SK-MEL-5 (cell line): ENCODE measurements around the gene ROR1. TPM values are rescaled to one million over a fixed set of nuclear protein-coding genes. Genes with fewer than 3 reads are reported as not detected.

Experiments used
- DNase-seq: peaks from one replicate; pipeline ENCODE4 v3.0.0-alpha.2; 2016; ENCODE audit warnings: low read depth, low spot score
- in situ Hi-C: cut with HindIII; loops from 2 replicates; pipeline ENCODE4 v1.10.0; 2016; ENCODE audit warnings: low sequenced_read_pairs, high pct_unique_total_duplicates, low pct_unique_long_range_greater_than_20kb
- total RNA-seq: library from RNA; depleted of rRNA; stranded (reverse); fragments of >200 nt; shearing (Covaris generic); gene quantifications from 2 replicates; pipeline ENCODE4 v1.2.3, GENCODE V29; 2014

The ROR1 gene
- total RNA-seq, 1 experiment from 2014 or later, result 2.8 TPM

DNA sequence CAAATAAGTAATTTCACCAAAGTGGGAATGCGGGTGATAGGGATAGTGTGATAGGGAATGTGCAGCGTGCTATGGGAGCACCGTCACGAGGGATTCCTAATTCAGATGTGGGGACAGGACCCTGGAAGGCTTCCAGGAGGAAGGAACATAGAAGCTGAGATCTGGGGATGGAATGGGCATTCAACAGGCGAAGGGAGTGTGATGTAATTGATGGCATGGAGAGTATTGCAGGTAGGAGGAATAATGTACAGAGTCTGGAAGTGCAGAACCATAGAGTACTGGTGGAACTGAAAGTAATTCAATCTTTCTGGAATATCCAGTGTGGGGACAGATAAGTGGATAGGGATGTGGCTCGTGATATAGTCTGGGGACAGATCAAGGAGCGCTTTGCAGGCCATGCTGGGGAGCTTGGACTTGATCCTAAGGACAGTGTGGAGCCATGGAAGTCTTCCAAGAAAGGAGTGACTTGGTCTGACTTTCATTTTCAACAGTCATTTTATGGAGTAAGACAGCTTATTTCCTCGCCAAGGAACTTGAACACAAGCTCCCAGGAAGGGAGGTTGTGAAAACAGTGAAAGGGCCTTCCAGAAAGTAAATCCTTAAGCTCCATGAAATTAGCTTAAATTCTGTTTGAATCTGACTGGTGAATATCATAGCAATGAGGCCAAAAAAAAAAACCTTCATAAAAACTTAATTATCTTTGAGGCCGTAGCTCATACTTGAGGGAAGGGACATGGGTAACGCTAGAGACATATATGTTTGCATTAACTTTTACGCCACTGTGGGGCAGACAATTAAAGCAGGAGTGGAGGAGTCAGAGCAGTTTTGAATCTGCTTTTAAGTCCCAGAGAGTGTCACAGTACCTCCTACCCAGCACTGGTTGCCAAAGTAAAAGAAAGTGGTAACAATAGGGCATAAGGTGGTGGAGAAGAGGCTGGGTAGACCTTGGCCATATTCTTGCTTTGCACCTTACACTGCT lies 55.8 kb downstream of the ROR1 start:
- no peak for DNase-seq
- in situ Hi-C loops, result no loop called here

DNA sequence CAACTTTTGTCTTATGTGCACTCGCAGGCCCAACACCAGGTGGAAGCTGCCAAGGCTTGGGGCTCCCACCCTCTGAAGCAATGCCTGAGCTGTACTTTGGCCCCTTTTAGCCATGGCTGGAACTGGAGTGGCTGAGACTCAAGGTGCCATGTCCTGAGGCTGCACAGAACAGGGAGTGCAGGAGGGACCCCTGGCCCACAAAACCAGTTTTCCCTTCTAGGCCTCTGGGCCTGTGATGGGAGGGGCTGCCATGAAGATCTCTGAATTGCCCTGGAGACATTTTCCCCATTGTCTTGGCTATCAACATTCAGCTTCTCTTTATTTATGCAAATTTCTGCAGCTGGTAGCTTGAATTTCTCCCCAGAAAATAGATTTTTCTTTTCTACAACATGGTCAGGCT lies 57.6 kb downstream of the ROR1 start:
- DNase-seq, result no peak
- in situ Hi-C loops, result no loop called here

DNA sequence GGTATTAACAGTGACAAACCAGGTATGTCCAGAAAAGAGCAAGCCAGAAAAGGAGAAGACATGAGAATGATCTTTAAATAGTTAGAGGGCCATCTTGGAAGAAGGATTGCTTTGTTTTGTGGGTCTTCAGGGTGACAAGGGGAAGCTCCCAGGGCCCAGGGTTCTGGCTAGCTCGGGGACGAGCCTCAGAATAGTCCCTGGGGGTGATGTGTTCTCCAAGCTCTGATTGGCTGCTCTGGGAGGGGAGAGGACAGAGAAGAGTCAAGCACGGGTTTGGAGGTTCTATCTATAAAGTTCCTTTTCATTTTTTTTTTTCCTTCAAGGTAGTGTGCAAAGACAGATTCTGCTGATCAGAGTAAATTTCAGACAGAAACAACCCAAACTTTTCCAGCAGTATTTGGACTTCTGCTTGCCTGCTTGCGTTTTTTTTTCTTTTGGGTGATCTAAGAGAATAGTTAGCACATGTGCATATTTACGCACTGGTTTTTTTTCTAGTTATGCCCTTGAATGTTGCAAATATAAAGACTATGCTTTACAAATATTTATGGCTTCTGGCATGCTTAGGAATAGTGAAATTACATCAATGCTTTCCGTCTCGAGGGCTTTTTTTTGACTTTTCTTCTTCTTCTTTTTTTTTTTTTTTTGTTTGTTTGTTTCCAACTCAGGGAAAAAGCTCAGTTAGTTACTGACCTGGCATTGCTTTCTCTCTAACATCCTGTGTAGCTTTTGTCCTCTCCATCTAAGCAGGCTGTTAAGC lies 59.7 kb downstream of the ROR1 start:
- DNase-seq, result no peak
- in situ Hi-C loops, result no loop called here

DNA sequence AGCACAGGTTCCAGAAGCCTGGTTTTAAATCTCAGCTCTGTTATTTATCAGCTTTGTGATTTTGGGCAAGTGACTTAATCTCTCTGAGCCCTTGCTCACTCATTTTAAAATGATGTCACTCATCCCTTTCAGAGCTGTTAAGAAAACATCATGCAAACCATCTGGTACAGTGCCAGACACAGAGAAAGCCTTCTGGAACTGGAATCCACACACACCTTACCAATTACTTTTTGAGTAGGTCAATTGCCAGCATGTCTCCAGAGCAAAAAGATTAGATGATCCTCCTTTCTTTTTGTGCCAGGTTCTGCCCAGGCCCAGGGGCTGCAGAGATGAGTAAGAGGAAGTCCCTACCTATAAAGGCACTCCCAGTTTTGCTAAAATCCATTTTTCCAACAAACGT lies 61.3 kb downstream of the ROR1 start:
- no peak for DNase-seq
- in situ Hi-C loops, result no loop called here

DNA sequence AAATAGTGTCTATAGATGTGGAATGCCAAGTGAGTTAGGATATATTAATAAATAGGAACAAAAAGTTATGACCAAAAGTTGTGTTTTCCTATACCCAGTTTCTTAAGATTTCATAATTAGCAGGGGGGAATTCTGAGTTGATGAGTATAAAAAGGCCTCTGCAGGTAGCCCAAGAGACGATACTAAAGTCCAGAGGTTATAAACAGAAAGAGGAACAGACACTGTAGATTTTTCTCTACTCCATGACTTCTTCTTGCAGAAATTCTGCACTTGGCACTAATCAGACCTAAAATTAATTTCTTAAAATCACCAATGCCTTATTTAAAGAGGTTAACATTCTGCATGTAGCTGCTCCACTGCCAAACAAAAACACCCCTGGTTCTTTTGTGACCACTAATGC lies 62.6 kb downstream of the ROR1 start:
- no peak for DNase-seq
- in situ Hi-C loops, result no loop called here

DNA sequence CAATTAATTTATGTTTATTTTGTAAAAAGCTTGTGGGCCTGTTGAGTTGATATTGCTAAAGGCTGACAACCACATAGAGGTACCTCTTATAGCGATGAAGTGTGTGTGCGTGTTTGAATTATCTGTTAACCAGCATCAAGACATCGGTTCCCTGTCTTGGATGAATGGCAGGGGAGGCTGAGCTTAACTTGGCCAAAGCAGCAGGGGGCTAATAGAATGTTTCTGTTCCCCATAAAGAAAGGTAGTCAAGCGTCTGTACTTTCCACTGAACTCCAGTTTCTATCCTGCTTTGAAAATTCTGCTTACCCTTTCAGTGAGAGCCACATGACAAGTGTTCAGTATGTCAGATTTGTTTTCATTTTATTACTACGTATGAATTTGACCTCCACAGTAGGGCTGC lies 63.0 kb downstream of the ROR1 start:
- in situ Hi-C loops, result no loop called here
- no peak for DNase-seq

DNA sequence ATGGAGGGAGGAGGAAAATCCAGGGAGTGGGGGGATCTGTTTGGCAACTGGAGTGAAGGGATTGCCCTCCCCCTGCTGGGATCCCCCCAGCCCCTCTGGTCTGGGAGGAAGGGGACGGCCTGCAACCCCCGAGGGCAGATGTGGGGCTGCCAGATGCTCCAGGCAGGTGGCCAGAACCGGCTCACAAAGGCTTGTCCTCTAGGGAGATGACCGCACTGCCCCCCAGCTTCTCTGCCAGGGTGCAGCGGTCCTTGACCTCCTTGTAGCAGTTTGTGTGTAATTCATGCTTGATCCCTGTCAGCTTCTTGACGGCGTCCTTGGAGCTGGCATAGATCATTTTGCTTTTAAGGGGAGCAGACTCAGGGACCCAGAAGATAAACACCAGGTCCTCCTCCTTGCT lies 69.2 kb downstream of the ROR1 start:
- DNase-seq, result no peak
- in situ Hi-C loops, result no loop called here

DNA sequence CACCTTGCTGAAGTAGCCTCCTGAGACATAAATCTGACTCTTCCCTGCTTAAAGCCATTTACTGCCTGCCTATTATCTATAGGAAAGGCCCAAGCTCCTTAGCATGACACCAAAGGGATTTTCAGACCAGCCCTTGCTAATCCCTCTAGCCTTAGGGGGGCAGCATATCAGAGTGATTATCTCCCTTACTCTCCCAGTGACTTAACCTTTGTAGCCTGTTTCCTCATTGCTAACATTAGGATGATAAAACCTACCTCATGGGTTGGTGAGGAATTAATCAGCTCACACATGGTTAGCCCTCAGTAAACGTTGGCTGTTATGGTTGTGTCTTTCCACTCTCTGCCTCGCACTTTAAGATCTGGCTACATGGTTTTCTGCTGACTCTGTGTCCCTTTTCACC lies 70.1 kb downstream of the ROR1 start:
- peak; percentile 17 for DNase-seq
- in situ Hi-C loops, result no loop called here

DNA sequence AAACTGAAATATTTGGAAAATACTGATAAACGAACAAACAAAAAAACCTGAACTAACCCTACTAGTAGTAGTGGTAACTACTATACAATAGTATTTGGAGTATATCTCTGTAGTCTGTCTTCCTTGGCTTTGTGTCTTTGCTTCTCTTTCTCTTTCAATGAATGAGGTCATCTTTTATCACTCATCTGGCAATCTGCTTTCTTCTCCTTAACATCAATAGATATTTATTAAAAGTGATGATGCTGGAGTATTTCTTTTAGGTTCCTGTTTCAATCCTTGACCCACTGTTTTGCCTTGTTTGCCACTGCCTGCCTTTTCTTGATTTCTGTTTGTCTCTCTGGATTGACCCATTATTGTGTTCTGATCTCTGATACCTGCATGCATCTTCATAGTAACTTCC lies 71.5 kb downstream of the ROR1 start:
- in situ Hi-C loops, result no loop called here
- DNase-seq, result no peak

DNA sequence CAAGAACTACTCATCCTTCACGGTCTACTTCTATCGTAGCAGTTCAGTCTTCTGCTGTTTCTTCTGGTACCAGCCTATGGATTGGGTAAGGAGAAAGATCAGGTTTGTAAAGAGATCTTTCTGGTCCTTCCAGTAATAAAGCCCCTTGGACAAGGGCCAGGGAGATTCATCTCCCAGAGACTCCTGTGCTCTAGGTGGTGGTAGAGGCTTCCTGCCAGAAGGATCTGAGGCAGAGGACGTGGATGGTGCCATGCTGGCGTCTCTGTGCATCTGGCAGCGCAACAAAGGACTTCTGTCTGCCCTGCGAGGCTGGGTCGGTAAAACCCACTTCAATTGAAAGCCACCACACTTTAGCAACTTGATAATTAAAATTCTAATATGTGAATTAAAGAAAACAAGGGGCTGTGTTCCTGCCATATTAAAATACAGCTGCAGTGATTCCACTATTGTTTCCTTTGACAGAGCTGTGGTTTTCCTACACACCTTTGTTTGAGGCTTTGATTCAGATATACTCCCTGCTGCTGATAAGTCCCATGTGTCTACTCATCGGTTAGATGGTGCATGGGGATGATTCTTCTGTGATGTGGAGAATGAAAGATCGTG lies 73.6 kb downstream of the ROR1 start:
- in situ Hi-C loops, result no loop called here
- DNase-seq, result no peak

DNA sequence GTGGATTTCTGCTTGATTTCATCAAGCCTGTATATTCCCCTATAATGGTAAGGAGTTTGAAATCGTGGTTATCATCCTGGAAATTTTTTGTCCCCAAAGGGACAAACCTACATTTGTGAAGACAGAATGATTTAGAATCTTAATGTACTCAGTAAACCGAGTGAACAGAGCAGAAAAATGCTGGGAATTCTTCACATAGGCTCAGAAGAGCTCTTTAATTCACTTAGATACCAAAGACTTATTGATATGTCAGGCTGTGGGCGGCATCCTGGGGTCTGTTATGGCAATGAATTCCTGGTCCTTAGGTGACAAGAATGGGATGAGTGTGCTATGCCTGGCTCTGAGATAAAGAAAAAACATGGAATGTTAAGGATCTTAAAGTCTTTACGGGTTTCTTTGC lies 74.9 kb downstream of the ROR1 start:
- in situ Hi-C loops, result no loop called here
- no peak for DNase-seq

DNA sequence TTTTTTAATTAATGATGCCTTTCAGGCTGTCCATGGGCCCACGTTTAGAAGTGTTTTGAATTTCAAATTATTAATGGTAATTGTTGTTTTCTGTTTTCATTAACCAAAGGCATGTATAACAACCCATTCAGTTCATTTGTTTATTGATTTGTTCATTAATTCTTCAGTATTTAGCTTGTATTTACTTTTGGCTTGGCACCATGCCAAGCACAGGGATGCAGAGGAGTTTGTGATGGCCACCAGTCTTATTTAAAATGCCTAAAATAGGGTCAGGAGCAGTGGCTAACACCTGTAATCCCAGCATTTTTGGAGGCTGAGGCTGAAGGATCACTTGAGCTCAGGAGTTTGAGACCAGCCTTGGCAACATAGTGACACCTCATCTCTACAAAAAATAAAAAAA lies 75.3 kb downstream of the ROR1 start:
- no peak for DNase-seq
- in situ Hi-C loops, result no loop called here

DNA sequence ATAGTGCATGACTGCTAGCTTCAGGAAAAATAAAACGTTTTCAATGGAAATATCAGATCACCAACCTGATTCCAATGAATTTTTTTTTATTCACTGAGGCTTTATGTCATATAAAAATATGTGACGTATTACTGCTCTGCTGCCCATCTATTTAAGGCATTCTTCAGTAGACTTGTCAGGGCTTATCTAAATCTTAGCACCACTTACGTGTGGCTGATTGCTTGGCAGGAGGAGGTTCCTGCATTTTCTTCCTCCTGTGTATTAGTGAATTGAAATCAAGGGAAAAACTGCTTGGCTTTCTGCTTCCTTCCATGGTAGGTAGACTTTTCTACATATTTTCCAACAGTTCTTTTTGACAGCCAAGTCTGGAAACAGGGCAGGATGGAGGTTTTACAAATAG lies 80.3 kb downstream of the ROR1 start:
- in situ Hi-C loops, result no loop called here
- DNase-seq, result no peak

DNA sequence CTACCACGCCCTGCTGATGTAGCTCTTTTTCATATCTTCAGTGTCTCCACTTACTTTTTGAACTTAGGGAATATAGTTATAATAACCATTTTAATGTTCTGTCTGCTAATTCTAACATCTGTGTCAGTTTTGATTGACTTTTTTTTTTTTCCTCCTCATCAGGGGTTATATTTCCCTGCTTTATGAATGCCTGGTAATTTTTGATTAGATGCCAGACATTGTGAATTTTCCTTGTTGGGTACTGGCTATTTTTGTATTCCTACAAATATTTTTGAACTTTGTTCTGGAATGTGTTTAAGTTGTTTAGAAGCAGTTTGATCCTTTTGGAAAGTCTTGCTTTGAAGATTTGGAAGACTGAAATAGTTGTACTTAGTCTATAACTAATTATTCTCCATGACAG lies 82.1 kb downstream of the ROR1 start:
- in situ Hi-C loops, result no loop called here
- DNase-seq, result no peak

DNA sequence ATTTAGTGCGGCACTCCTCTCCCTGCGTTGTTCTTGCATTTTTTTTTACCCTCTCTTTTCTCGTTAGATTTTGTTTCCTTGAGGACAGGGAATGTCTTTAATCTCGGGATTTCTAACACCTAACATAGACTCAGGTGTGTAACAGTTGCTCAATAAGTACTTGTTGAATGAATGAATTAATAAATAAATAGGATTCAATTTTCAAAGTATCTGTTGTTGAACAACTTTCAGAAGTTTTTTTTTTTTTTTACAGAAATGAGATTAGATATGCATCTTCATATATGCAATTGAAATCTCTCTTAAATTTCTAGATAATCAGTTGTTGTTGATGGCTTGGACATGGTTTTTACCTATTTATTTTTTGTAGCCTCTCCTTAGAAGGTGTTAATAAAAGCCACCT lies 83.1 kb downstream of the ROR1 start:
- DNase-seq, result no peak
- in situ Hi-C loops, result no loop called here

DNA sequence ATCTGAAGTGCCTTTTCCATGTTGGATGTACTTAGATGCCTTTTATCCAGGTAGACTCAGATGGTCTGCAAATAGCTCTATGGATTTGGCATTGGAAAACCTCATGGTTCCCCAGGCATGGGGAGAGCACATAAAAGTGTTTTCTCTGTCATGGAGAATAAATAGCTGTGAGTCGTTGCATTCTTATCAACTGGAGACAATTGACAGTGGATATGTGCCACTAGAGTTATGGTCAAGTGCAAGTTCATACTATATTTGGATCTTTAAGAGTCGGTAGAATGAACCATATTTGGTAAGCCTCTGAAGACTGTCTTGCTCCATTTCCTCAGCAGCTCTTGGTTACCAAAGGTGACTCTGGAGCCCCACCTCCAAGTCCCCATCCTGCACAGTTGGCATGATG lies 83.7 kb downstream of the ROR1 start:
- in situ Hi-C loops, result no loop called here

DNA sequence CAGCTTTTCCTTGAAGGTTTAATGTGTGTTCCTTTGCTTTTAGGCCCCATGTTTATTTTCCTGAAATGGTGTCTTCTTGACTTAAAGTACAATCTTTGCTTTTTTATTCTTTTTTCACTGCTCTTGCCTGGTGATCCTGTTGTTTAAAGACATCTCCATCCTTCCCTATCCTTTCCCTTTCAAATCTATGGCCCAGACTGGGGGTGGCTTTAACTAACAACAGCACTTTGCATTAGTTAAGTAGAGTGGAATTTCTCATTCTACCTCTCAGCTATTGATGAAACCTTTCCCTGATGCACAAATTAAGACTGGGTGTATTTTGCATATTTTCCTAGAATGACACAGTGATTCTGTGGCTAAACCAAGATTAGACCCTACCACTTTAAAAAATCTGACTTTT lies 84.3 kb downstream of the ROR1 start:
- DNase-seq, result no peak
- in situ Hi-C loops, result no loop called here

More for the DNA sequence above, 83.7 kb downstream of the ROR1 start:
- no peak for DNase-seq

DNA sequence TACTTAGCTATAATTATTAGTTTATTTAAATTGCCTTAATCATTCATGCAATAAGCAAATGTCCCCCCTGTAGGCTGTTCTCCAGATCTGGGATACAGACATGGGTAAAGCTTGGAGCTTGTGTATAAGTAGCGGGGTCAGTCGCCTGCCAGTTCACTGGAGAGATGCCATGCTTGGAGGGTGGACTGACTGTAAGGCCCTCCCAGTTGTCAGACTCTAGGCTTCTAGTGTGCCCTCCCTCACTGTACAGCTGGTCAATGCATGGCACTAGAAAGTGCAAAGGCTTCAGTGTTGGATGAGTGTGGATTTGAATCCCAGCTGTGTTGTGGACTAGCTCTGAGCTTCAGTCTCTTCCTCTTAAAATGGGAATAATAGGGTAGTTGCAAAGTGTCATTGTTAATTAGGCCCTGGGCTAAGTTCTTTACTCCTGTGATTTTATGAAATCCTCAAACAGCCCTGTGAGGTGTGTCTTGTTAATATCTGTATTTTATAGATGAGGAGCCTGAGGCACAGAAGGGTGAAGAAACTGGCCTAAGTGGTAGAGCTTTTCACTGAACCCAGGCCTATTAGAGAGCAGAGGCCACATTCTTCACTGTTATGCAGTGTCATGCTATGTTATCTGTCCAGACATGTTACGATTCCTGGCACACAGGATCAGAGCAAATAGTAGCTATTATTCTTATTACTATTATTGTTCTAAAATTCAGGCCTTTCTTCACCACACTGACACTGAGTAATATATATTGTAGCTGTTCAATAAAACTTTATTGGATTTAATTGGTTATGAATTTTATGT lies 85.9 kb downstream of the ROR1 start:
- no peak for DNase-seq
- in situ Hi-C loops, result no loop called here
